ENCODE results near the gene FHIT. TPM values are rescaled to one million over a fixed set of nuclear protein-coding genes. Genes with fewer than 3 reads are reported as not detected.

Gene FHIT
- total and polyA plus RNA-seq, 10 of the 15 experiments (the other 5 are each of a cell fraction or from before 2014, with no cell fraction given): 4.2 to 14.9 (median 9.4) TPM

DNA sequence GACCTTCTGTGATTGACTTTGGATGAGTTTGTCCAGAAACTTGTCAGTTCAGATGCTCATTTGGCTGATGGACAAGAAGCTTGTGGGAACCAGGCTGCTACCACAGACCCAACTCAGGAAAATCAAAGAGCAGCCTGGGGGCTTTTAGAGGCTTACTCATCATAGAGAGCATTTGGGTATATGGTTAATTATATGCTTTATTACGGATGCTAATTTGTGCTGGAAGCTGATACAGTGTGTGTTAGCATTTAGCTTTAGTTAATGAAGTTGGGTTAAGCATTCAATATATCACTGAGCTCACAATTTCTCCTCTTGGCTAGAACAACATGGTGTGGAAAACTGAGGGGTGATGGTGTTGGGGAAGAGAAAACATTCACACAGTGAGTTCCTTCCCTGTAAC lies 1537.2 kb downstream of the FHIT start:
- in situ Hi-C loops (cut with MboI): no loop called here
- 0% methylated on average over 1 of the region's 1 CpG for WGBS (ENCODE audit: insufficient coverage, insufficient replicate concordance, low lambda C conversion rate, missing lambda C conversion rate)
- no TSS peak for BruUV-seq (replicated peaks)

More for the DNA sequence above, 1537.2 kb downstream of the FHIT start:
- Histone ChIP-seq H2AFZ (ENCODE audit: control insufficient read depth, low read depth, low read length) (no peak overlapping the region), H3K27me3 (replicated peaks in 1 of 2; ENCODE audit: control insufficient read depth in 2 of 2, insufficient read depth in 2 of 2, low read length in 1 of 2) (no peaks in the 10 kb centered on the region; a peak in 2 of 4 replicates), H3K79me2 (ENCODE audit: control insufficient read depth, insufficient read depth, low read length) (no peaks in the 10 kb centered on the region), H3K36me3 (ENCODE audit: control insufficient read depth in 2 of 2, insufficient read depth in 2 of 2, low read length in 1 of 2) (no peaks in the 10 kb centered on the region), H3K4me1 (ENCODE audit: control insufficient read depth, insufficient read depth, low read length) (no peaks in the 10 kb centered on the region), H3K9me3 (replicated peaks; ENCODE audit: control insufficient read depth, insufficient read depth, low read length) (no peaks in the 10 kb centered on the region), H3K4me3 (no peak overlapping the region), H3K27ac (ENCODE audit: control insufficient read depth, insufficient read depth) (no peak overlapping the region), H3K9ac (ENCODE audit: control insufficient read depth, insufficient read depth, low read length) (no peak overlapping the region), H3K4me2 (ENCODE audit: control insufficient read depth, insufficient read depth) (no peak overlapping the region), H4K20me1 (ENCODE audit: control insufficient read depth, insufficient read depth) (no peaks in the 10 kb centered on the region)
- ATAC-seq (no peak), FAIRE-seq (no peak), DNase-seq (ENCODE audit: low read depth, low spot score) (no peak)
- ChIA-PET CTCF (interaction anchor here (0.8 kb wide), 1 partner anchor 10 kb away, joined by 3 read pairs; no protein-coding TSS in a partner anchor), RAD21 (ENCODE audit: unreplicated experiment) (no interaction called here), POLR2A (no interaction called here), SMC1A (ENCODE audit: uncharacterized antibody, unreplicated experiment) (interaction anchor here (1.0 kb wide), 1 partner anchor 134 kb away, joined by 3 read pairs; no protein-coding TSS in a partner anchor)
- TF ChIP-seq BHLHE40 (IDR thresholded peaks at IDR 0.05; ENCODE audit: borderline replicate concordance in 1 of 2, low read depth in 2 of 2, low read length in 1 of 2) (no peak), ZZZ3 (IDR thresholded peaks at IDR 0.05; ENCODE audit: control insufficient read depth, insufficient read length, low read depth) (no peak), PBX3 (IDR thresholded peaks at IDR 0.05; ENCODE audit: insufficient replicate concordance, low read depth, low read length) (no peak), REST (IDR thresholded peaks at IDR 0.05; ENCODE audit: low read depth, low read length) (no peak), HSF1 (IDR thresholded peaks at IDR 0.05; ENCODE audit: low read depth, low read length) (no peak), RUNX3 (IDR thresholded peaks at IDR 0.05; ENCODE audit: low read length) (no peak), CBX5 (IDR thresholded peaks at IDR 0.05; ENCODE audit: low read depth) (no peak), EED (IDR thresholded peaks at IDR 0.05; ENCODE audit: low read depth) (no peak), CREB1 (IDR thresholded peaks at IDR 0.05; ENCODE audit: low read depth) (no peak), SREBF2 (IDR thresholded peaks at IDR 0.05; ENCODE audit: low read length) (no peak), RAD21 (IDR thresholded peaks at IDR 0.05; ENCODE audit: insufficient read depth, low read depth, low read length) (no peak), CTCF (IDR thresholded peaks at IDR 0.05 in 2 of 3, conservative IDR thresholded peaks at IDR 0.05 in 1 of 3; ENCODE audit: control insufficient read depth in 2 of 3, extremely low read depth in 1 of 3, insufficient read depth in 1 of 3, low read depth in 3 of 3, low read length in 3 of 3) (no peak), ZNF384 (IDR thresholded peaks at IDR 0.05; ENCODE audit: borderline replicate concordance, low read depth, low read length) (no peak), SMC3 (IDR thresholded peaks at IDR 0.05; ENCODE audit: borderline replicate concordance, low read length) (no peak), SIN3A (IDR thresholded peaks at IDR 0.05; ENCODE audit: low read depth, low read length) (no peak)
- intact Hi-C loops (cut with micrococcal nuclease; ENCODE audit: unreplicated experiment): no loop called here
